ENCODE results near the gene TPCN2. TPM values are rescaled to one million over a fixed set of nuclear protein-coding genes. Genes with fewer than 3 reads are reported as not detected.

The TPCN2 gene
- total RNA-seq, 2 donors from 2014 or later = 4.2 to 5.3 TPM

GRCh38 chr11:69172674-69173073 is 123.9 kb downstream of the TPCN2 start:
- DNase-seq (ENCODE audit: low spot score) = no peak
- Histone ChIP-seq H3K27me3 (no peaks in the 10 kb centered on the region), H3K4me1 (no peaks in the 10 kb centered on the region), H3K9me3 (no peaks in the 10 kb centered on the region), H3K36me3 (no peaks in the 10 kb centered on the region), H3K27ac (no peak overlapping the region), H3K4me3 (no peak overlapping the region)
- no peak for TF ChIP-seq CTCF (IDR thresholded peaks at IDR 0.05)

- H3K9me3 ChIP-seq = no peaks in the 10 kb centered on the region
- no peak for TF ChIP-seq CTCF (IDR thresholded peaks at IDR 0.05)
- H3K36me3 ChIP-seq = no peaks in the 10 kb centered on the region
- no peak overlapping the region for H3K27ac ChIP-seq
- H3K27me3 ChIP-seq = no peaks in the 10 kb centered on the region
- no peak overlapping the region for H3K4me3 ChIP-seq
- DNase-seq (ENCODE audit: low spot score) = no peak
- no peaks in the 10 kb centered on the region for H3K4me1 ChIP-seq
Measured at GRCh38 chr11:69173331-69173730, 124.6 kb downstream of the TPCN2 start.

- H3K36me3 ChIP-seq = no peaks in the 10 kb centered on the region
- TF ChIP-seq CTCF (IDR thresholded peaks at IDR 0.05) = no peak
- H3K27ac ChIP-seq = no peak overlapping the region
- H3K9me3 ChIP-seq = no peaks in the 10 kb centered on the region
- no peaks in the 10 kb centered on the region for H3K27me3 ChIP-seq
- H3K4me1 ChIP-seq = no peaks in the 10 kb centered on the region
- no peak for DNase-seq (ENCODE audit: low spot score)
- H3K4me3 ChIP-seq = no peak overlapping the region
Measured at GRCh38 chr11:69173925-69174581, 125.3 kb downstream of the TPCN2 start.

GRCh38 chr11:69174841-69175240 is 126.1 kb downstream of the TPCN2 start:
- Histone ChIP-seq H3K9me3 (no peaks in the 10 kb centered on the region), H3K27me3 (no peaks in the 10 kb centered on the region), H3K4me3 (no peak overlapping the region), H3K27ac (no peak overlapping the region), H3K4me1 (no peaks in the 10 kb centered on the region), H3K36me3 (no peaks in the 10 kb centered on the region)
- no peak for TF ChIP-seq CTCF (IDR thresholded peaks at IDR 0.05)
- DNase-seq (ENCODE audit: low spot score) = no peak

- H3K36me3 ChIP-seq = no peaks in the 10 kb centered on the region
- no peaks in the 10 kb centered on the region for H3K4me1 ChIP-seq
- no peak for TF ChIP-seq CTCF (IDR thresholded peaks at IDR 0.05)
- no peak overlapping the region for H3K4me3 ChIP-seq
- no peaks in the 10 kb centered on the region for H3K9me3 ChIP-seq
- no peak for DNase-seq (ENCODE audit: low spot score)
- H3K27me3 ChIP-seq = no peaks in the 10 kb centered on the region
- H3K27ac ChIP-seq = no peak overlapping the region
Measured at GRCh38 chr11:69178819-69179482, 130.2 kb downstream of the TPCN2 start.
